Activated T-cell treated with anti-CD3 and anti-CD28 coated beads, Interleukin-2, amount 50 U/mL, for 1 hour (primary cell): ENCODE data around the gene COBL.

ENCODE experiments used
- DNase-seq: peaks from one replicate; pipeline ENCODE4 v3.0.0-alpha.2; 2020

The COBL gene

DNA sequence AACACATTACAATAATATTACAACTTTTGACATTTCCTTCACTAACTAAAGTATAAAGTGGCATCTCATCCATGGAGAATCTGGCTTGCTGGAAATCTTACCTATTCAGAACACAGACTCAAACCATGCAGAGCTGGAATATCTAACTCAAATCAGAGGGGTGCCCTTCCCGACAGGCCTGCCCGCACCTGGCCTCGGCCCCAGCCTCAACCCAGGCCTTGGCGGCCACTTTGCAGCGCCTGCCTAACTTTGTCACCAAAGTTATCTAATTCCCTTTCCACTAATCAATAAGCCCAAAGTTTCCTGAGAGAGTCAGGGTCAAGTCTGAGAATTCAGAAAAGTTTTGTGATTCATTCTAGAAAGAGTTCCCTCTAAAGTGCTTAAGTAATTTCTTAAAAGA lies 212.9 kb downstream of the COBL start:
- no peak for DNase-seq

DNA sequence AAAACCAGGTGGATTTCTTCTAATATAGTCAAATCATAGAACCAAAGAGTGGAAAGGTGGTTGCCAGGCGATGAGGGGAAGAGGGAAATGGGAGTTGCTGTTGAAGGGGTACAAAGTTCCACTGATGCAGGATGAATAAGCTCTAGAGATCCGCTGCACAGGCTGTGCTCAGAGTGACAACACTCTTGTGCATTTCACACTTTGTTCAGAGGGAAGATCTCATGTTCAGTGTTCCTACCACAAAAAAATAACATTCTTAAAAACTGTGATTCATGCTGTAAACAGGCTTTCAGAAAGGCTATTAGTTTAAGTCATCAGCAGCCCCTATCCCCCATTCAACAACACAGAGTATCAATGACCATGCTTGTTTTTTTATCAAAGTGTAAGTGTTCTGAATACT lies 213.8 kb downstream of the COBL start:
- DNase-seq = no peak

DNA sequence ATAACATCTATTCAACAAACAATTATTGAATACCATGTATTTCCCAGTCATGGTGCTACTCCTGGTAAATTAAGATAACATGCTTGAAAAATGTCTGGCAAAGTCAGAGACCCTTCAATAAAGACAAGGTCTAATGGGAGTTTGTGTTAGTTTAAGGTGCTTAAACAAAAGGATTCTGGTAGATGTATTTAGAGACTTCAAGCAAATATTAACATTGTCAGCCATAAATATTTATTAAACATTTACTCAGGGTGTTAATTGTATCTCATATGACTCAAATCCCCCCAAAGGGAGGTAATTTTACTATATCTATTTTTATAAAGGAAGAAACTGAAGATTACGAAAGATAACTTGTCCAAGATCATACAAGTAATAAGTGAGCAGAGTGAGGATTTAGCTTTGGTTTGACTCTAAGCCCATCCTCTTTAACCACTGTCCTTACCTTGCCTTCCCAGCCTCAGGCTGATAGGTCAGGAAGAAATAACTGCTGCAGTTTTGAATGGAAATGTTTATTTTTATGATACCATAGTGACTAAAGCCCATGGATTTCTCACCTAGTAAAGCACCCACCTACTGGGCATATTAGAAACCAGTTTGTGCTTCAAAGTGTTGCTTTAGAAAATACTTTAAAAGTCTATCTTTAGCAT lies 215.4 kb downstream of the COBL start:
- DNase-seq = no peak

DNA sequence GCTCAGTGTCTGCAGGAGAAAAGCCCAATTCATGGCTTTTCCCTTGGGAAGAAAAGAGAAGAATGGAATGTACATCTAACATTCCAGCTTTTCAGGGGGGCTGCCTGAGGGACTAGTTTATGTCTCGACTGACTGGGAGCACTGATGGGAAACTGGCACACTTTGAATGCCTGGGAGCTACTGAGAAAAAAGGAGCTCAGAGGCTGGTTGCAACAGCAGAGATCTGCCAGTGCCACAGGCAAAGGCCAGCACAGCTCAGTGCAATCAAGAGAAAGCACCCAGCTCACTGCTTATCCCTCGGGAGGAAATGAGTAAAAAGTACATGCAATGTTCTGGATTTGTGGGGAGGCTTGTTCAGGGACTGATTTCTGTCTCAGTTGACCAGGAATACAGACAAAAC lies 226.2 kb downstream of the COBL start:
- DNase-seq = no peak

DNA sequence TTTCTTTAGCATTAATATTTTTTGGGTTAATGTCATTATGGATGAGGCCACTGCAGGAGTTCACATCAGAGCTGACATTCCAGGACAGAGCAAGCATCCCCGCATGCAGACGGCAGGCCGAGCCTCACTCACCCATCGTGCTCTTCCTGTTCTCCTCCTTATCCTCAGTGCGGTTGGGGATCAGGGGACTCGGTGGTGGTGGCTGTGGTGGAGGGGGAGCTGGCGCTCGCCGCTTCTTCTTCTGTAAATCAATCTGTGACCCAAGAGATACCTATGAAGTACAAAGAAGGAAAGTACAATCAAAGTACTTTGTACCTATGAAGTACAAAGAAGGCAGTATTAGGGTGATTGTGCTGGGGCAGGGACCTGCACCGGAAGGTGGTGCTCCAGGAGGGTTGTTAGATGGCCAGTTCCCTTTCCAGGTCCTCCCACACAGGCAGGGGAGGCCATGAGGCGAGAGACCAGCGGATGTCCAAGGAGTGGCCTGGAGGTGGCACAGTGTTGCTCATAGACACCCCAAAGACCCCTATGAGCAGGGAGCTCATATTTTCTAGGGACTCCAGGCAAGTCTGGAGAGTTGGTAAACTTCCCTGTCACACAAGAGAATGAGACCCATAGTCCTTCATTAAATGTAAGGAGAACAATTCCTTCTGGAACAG lies 231.4 kb downstream of the COBL start:
- no peak for DNase-seq

DNA sequence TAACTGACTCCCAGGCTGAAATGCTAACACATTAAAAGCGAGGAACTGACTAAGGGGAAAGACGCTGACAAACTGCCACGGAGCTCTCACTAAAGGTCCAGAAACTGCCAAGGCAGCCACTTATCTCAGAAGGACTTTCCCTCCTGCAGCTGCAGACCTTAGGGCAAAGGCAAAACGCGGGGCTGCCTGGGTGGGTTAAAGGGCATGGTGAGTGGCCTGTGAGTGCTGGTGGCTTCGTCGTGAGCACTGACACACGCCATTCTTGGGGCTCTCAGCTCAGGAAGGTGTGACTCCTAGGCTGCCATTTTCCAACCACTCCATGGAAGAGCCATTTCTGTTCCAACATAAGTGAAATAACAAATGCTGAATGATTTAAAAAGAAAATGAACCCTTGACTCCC lies 232.5 kb downstream of the COBL start:
- DNase-seq = no peak

DNA sequence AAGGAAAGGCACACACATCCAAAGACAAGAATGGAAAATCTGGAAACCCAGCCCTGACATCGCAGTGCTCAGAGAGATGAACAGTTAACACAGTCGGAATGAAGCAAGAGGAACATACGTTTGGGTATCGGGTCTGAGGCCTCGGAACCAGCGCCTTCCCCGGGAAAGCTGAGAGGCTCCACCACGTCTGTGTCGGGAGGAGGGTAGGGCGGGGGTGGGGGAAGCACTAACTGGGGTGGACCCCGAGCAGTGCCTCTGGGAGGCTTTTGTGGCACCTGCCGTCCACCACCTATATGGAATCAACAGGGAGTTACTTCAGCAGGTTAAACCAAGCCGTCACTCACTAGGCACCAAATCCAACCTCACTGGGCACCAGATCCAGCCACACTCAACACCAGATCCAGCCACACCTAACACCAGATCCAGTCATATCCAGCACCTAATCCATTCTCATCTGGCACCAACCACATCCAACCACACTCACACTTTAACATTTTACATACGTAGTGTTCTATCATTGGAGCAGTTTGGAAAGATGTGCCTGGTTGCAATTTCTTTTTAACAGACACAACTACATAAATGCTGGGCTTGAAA lies 233.6 kb downstream of the COBL start:
- no peak for DNase-seq

DNA sequence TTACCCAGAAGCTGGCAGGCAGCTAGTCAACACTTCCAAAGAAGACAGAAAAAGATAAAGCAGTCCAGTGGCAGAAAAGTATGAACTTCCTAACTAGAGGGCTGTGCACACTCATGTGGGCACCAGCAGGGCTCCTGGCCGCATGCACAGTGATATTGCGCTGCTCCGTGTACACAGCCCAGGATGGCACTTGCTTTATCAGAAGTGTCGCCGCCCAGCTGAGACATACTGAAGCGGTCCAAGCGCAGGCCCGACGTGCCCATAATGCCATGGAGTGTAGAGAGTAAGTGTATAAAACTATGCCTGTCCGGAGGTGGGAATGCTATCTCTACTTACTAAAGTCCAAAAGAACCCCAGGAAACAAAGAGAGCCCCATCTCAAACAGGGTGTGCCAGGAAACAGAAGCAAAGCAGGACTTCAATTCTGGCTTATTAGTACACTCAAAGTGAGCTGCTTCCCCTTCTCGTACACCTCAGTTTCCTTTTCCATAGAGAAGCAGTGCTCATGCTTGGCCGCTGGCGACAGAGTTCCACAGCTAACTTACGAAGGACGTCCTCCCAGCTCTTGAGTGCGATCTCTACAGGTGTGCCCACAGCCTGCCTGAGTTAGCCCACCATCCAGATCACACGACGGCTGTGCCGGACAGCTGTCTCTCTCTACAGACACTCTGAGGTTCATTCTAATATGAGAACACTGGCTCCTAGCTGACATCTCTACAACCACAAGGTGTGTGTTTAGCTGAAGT lies 234.3 kb downstream of the COBL start:
- no peak for DNase-seq

DNA sequence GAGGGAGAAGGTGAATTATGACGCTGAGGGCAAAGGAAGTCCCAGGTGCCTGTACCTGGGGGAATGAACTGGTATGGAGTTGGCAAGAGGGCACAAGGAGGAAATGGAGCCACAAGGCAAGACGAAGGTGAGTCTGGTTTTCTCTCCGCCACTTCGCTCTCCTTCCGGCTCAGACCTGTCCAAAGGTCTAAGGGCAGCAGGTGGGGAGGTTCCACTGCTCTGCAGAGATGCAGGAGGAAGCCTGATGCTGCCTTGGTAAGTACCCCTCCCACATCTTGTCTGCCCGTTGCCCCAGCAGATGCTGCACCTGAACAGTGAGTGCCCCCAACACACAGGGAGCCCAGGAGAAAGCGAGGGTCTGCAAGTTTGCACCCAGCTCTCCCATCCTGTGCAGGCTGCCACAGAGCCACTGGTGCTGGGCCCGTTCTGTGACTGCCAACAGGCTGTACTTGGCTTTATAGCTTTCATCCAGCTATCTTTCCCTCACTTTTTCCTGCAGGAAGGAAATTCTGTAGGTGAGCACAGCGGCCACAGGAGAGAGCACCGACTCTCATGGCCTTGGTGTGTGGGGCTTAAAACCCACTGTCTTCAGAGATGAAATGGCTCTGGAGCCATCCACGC lies 235.2 kb downstream of the COBL start:
- DNase-seq = no peak

DNA sequence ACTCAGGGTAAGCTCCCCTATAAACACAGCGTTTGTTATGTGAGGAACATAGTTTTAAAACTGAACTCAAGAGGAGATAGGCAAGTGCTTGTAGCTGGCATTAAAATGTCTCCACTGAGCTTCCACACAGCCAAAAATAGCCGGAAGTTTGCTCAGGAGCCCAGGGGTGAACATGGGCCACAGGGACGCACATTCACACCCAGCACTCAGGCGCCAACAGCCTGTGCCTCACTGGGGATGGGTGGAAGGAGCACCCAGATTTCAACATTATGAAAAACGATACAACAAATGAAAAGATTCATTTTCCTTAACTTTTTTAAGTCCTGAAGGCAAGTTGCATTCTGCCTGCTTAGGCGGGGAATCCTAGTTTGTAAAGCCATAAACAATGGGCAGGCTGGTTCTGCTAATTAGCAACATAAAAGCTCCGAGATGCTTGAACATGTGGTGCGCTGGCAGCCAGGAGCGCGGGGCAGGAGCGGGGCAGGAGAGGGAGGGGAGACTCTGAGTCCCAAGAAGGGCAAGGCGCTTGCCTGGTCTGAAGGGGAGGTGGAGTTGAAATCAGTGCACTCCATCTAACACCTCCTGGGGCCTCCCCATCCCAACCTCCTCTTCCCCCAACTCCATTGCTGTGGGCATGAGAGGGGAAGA lies 235.9 kb downstream of the COBL start:
- DNase-seq = no peak

DNA sequence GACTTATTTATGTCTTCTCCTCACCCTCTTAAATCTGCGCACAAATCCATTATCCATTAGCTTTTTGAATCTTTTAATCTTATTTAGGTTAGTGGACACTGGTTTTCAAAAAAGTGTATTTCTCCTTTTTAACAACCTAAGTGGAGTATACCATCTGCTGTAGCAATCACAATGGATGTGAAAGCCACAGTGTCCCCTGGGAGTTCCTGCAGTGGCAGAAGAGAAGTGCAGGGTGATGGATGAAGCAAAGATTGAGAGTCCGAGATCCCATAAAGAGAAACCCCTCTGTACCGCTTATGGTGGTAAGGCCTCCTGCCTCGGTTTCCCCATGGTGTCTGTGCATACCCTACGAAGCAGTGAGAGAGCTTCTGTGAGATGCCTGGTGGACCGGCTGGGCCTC lies 236.4 kb downstream of the COBL start:
- DNase-seq = no peak

DNA sequence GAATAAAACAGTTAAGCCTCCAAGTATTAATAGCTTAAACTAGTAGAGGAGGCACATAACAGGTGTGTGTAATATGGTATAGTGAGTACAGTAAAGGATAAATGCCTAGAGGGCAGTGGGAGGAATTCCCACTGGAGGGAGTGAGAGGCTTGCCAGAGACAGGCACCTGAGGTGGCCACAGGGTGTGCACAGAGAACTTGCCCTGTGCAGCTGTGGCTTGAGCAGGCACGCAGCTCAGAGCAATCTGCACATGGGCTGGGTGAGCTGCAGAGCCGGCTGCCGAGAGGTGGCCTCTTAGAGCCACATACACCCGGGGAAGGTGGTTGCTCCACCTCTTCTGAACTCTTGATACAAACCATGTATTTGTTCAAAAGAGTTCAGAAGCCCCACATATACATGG lies 237.1 kb downstream of the COBL start:
- DNase-seq = no peak

DNA sequence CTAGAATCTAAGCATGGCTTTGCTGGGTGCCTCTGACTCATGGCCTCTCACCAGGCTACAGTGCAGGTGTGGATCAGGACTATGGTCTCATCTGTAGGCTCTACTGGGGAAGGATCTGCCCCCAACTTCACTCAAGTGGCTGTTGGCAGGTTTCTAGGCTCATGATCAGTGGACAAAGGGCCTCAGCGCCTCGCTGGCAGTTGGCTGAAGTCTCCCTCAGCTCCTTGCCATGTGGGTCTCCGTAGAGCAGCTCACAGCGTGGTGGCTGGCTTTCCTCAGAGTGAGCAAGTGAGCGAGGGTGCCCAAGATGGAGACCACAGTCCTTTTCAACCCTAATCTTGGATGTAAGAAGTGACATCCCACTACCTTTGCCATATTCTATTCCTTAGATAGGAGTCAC lies 238.0 kb downstream of the COBL start:
- no peak for DNase-seq

DNA sequence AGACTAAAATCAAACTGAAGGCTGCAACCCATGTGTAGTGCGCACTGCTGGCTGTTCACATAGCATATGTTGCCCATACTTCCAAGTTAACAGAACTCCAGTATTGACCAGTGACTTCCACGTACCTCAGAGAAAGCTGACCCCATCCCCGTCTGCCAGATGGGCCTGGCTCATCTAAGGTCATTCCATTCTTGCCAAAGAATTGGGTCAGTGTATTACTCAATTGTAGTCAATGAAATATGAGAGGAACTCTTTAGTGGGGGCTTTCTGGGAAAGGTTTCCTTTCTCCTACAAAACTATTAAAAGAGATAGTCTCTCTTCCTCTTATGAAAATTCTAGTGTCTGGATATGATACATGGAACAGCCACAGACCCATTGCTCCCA lies 238.6 kb downstream of the COBL start:
- no peak for DNase-seq

DNA sequence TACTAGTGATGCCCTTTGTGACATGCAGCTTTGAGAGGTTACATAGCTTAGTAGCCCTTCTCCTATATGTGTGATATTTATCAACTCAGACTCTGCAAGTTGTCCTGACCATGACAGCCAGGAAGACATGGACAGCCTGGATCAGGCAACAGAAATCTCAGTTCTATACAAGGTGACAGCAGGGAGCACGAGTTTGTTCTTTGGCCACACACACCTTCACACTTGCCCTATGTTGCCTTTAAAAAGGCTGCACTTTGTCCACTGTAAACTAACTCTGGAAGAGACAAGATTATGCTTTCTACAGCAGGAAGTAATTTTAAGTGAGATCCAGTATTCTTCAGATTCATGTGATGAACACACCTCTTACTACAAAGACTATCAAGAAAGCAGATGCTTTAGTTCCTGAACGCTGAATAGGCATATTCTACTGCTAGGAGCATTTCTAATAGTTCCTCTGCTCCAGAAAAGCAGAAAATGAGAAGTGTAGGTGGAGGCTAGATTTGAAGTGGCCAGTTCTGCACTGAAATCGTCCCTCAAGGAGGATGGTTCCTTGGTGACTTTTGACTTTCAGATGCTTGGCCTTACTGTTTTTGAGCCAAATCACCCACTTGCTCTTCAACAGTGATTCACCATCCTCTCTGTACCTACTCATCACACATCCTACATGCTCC lies 239.2 kb downstream of the COBL start:
- DNase-seq = no peak

DNA sequence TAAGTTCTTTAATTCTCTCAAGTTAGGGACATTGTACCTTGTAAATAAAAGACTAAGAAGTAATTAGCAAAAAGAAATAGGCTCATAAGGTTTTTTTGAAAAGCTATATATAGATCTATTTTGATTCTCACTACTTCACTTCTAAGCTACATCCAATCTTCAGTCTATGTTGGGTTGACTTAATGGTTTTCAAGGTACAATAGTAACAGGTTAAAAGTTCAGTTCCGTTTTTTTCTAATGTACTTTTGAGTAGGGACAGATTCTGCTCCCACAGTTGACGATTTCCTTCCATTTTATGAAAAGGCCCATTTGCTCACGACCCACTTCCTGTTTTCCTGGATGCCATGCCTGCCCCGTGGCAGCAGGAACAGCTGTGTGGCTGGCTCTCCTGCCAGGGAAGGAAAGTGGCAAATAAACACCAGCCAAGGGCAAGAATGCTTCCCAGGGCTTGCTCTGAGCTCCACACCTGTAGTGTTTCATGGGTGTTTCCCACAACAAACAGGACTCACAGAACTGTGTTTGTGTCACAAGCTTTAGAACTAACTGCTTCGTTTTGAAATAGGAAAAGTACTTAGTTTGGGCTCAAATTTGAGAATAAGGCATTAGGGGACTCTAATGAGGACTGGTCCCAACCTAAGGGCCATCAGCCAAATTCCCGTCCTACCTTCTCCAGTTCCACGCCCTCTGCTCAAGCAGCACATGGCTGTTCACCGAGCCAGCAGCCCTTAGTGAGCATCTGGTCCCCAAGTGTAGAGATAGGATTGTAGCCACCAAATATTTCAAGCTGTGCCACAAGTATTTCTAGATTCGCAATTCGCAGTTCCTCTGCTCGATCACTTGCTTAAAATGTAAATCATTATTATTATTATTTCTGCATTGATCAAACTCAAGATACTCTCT lies 240.7 kb downstream of the COBL start:
- DNase-seq = no peak

DNA sequence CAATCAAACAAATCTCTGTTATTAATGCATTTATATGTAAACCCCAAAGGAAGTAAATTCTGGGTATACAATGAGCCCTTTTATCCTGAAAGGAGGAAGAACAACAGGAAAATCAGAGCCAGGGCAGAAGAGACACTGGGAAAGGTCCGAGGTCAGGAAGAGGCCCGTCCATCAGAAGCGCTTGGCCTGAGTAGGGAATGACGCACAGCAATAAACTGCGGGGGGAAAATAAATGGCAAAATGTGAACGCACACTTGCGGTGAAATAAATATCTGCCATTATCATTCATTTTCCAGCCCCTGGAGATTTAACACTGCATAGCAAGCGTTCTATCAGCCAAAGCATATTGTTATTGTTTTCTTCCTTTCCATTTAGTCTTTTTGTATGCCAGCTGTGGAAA lies 243.4 kb downstream of the COBL start:
- no peak for DNase-seq

DNA sequence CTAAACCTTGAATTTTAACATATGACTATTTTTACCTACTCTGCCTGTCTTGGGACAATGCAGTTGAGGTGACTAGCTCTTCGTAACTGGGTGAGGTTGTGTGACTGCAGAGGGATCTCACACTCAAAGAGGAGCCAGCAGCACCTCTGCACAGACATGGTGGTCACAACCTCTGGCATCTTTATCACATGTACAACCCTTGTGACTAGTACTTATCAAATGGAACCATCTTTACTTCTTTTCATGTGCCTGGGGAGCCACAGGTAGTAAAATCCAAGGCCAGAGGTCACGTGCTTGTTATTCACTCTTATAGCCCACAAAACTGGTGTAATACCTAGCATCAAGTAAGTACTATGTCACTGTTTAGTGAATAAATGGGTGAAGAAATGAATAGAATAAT lies 244.3 kb downstream of the COBL start:
- DNase-seq = no peak

DNA sequence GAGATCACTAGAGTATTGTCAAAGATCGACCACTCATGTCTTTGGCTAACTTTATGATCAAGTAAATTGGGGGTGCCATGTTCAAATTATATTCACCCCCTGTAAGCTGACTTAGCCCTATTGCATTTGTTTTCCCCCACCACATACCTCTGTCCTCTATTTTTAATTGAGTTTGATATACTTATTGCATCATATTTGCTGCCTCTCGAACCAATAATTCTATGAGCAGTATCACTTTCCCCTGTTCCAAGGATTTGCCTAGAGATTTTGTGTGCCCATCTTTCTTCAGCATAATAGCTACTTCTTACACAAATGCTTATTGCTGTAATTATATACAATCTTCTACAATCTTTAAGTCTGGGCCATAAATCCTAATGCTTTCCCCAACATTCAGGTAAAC lies 245.2 kb downstream of the COBL start:
- DNase-seq = no peak

DNA sequence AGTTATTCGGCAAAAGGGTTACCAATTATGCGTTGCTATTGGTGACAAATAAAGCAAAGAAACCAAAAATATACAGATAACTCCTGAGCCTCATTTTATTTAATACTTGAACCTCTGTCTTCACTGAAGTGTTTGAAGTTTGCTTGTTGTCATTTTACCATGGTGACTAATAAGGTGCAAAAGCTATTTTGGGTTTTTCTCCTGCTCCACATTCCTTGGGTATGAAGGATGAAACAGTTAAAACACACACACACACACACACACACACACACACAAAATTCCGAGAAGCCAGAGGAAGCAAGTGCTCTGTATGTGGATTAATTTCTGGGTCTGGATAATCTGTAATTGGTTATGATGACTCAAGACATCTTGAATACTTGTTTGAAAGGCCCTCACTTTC lies 246.5 kb downstream of the COBL start:
- no peak for DNase-seq

DNA sequence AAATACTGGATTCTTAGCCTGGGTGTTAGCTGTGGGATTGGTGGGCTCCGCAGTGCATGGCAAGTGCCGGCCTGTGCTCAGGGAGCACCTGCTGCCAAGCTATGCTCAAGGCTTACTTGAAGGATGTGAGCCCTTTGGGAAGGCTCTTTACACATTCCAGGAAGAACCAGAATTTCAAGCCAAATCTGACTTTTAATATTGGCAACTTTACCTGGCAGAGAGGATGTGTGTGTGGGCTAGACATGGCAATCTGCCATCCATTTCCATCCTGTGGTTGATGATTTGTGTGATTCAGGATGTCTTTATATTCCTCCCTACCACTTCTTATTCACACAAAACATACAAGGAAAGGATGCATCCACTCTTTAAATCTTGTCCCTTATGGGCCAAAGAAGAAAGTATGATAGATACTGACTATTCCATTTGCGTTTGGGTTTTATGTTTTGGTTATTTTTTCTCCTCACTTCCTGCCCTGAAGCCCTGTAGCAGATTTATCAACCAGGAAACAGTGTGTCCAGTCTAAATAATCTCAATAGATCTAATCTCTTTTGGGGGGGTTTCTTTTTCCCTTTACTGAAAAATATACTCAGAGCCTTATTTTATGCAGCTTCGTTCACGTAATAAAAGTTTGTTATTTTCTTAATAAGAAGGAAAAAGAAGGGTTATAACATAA lies 247.1 kb downstream of the COBL start:
- DNase-seq = no peak
